ENCODE results near the gene CRYGS. TPM values are rescaled to one million over a fixed set of nuclear protein-coding genes. Genes with fewer than 3 reads are reported as not detected.

The CRYGS gene
- total and polyA plus RNA-seq, 9 donors: 1.2 to 3.3 (median 2.2) TPM

DNA sequence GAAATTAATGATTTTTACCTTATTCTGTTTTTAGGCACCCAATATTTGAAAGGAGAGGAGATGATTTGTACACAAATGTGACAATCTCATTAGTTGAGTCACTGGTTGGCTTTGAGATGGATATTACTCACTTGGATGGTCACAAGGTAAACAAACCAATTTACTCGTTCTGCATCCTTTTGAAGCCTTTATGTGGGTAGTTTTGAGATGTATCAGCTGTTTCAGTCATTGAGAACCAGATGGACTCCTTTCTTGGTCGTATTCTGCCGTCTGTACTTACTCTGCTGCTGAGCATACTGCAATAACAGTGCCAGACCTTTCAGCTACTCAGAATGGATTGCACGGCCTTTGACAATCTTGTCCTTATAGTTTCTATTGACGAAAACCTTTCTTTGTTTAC, 39.7 kb upstream of the CRYGS start:
- Histone ChIP-seq H3K36me3 (no peaks in the 10 kb centered on the region), H3K27me3 (no peaks in the 10 kb centered on the region)

DNA sequence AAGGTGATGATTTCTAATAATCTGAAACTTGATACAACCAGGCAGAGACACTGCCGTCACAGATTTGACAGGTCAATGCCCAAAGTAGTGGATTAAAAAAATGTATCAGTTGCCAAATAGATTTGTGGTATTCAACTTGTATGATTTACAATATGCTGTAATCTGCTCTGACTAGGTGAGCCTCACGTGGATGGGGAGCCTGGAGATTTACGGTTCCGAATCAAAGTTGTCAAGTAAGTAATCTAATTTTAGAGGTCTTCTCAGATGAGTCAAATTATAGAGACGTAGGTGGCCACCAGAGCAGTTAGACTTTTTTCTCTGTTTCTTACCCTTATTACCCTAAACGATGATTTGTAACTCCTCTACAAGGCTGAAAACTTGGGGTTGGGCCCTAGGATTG, 38.4 kb upstream of the CRYGS start:
- no peaks in the 10 kb centered on the region for H3K36me3 ChIP-seq
- intact Hi-C loops (cut with DNase I): no loop called here
- no peak overlapping the region for H3K4me3 ChIP-seq
- WGBS, 3 donors: 93 to 96% (median 95%) methylated on average over 6 of the region's 6 CpGs
- DNase-seq: no peak
- no peaks in the 10 kb centered on the region for H3K9me3 ChIP-seq
- no peak overlapping the region for H3K27ac ChIP-seq
- H3K4me1 ChIP-seq (ENCODE audit: insufficient read depth): no peaks in the 10 kb centered on the region
- TF ChIP-seq POLR2A (IDR thresholded peaks at IDR 0.05) (no peak), EP300 (IDR thresholded peaks at IDR 0.05) (no peak)
- TF ChIP-seq, protein P1, sequence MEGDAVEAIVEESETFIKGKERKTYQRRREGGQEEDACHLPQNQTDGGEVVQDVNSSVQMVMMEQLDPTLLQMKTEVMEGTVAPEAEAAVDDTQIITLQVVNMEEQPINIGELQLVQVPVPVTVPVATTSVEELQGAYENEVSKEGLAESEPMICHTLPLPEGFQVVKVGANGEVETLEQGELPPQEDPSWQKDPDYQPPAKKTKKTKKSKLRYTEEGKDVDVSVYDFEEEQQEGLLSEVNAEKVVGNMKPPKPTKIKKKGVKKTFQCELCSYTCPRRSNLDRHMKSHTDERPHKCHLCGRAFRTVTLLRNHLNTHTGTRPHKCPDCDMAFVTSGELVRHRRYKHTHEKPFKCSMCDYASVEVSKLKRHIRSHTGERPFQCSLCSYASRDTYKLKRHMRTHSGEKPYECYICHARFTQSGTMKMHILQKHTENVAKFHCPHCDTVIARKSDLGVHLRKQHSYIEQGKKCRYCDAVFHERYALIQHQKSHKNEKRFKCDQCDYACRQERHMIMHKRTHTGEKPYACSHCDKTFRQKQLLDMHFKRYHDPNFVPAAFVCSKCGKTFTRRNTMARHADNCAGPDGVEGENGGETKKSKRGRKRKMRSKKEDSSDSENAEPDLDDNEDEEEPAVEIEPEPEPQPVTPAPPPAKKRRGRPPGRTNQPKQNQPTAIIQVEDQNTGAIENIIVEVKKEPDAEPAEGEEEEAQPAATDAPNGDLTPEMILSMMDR (IDR thresholded peaks at IDR 0.05): no peak
- no peaks in the 10 kb centered on the region for H3K27me3 ChIP-seq

More for the DNA sequence above, 39.7 kb upstream of the CRYGS start:
- H3K9me3 ChIP-seq: no peaks in the 10 kb centered on the region
- 48 to 71% (median 61%) methylated on average over 5 of the region's 5 CpGs for WGBS, 3 donors
- DNase-seq: no peak
- intact Hi-C loops (cut with DNase I): no loop called here
- TF ChIP-seq POLR2A (IDR thresholded peaks at IDR 0.05) (no peak), EP300 (IDR thresholded peaks at IDR 0.05) (no peak)
- TF ChIP-seq, protein P1 (IDR thresholded peaks at IDR 0.05): no peak
- H3K27ac ChIP-seq: no peak overlapping the region
- no peak overlapping the region for H3K4me3 ChIP-seq
- no peaks in the 10 kb centered on the region for H3K4me1 ChIP-seq (ENCODE audit: insufficient read depth)

DNA sequence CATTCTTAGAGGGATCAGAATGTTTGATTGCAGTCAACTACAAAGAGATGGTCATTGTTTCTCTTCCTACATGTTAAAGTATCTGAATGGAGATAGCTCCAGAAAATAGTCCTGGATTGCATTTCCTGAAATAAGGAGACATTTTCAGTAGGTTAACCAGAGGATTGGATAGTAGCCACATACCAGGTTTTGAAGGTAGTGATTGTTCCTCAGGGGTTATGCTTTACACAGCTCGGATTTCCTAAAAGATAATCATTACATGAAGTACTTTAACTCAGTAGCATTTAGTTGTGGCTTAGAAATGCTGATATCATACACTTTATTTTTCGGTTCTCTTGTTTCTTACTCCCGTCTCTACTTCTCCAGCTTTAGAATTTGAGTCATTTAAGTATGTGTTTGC, 36.6 kb upstream of the CRYGS start:
- no peak for DNase-seq
- intact Hi-C loops (cut with DNase I): no loop called here
- H3K4me3 ChIP-seq: no peak overlapping the region
- WGBS, 3 donors: 90 to 94% (median 92%) methylated on average over 3 of the region's 3 CpGs
- no peaks in the 10 kb centered on the region for H3K9me3 ChIP-seq
- H3K4me1 ChIP-seq (ENCODE audit: insufficient read depth): no peaks in the 10 kb centered on the region
- TF ChIP-seq, protein P1 (IDR thresholded peaks at IDR 0.05): no peak
- TF ChIP-seq EP300 (IDR thresholded peaks at IDR 0.05) (no peak), POLR2A (IDR thresholded peaks at IDR 0.05) (no peak)
- H3K27me3 ChIP-seq: no peaks in the 10 kb centered on the region
- H3K27ac ChIP-seq: no peak overlapping the region
- H3K36me3 ChIP-seq: no peaks in the 10 kb centered on the region

DNA sequence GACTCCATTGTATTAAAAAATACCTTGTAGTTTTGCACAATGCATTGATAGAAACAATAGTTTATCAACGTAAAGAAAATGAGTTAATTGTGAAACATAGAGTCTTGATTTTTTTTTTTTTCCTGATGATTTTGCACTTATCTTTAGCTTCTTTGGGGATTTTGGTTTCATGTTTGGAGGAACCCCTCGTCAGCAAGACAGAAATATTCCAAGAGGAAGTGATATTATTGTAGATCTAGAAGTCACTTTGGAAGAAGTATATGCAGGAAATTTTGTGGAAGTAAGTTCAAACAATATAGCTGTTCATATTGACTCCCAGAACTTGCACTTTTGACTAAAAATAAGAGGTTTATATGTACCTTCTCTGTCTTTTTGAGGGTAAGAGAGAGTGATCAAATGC, 33.3 kb upstream of the CRYGS start:
- intact Hi-C loops (cut with DNase I): loop anchor here in 1 of 4 donors (10.0 kb wide), 1 partner anchor 473 kb away; the partner anchor contains the start of gene ETV5
- no peak for TF ChIP-seq POLR2A (IDR thresholded peaks at IDR 0.05)
- no peak for TF ChIP-seq EP300 (IDR thresholded peaks at IDR 0.05)
- TF ChIP-seq, protein P1 (IDR thresholded peaks at IDR 0.05): no peak
- no peaks in the 10 kb centered on the region for H3K4me1 ChIP-seq (ENCODE audit: insufficient read depth)
- no peaks in the 10 kb centered on the region for H3K36me3 ChIP-seq
- no peak overlapping the region for H3K27ac ChIP-seq
- DNase-seq: no peak
- WGBS, 3 donors: 69 to 75% (median 73%) methylated on average over 2 of the region's 2 CpGs
- no peak overlapping the region for H3K4me3 ChIP-seq
- no peaks in the 10 kb centered on the region for H3K9me3 ChIP-seq
- H3K27me3 ChIP-seq: no peaks in the 10 kb centered on the region

Measured in ovary (tissue), 9 donors.